Bone marrow (tissue), 2 donors: ENCODE data around the gene RALGPS1.
"Not testable (repeated sequence)": the region's sequence is repeated elsewhere in the genome, so short reads cannot be mapped to it uniquely, and the experiment has no call there.

ENCODE experiments used
- DNase-seq, 2 donors: peaks; one replicate each; lab custom pipeline; 2025; lab: John Stamatoyannopoulos, UW

Gene RALGPS1

GRCh38 chr9:127158786-127159324 lies 244.3 kb downstream of the RALGPS1 start:
- DNase-seq: no peak

- DNase-seq: no peak
These were observed 244.8 kb downstream of the RALGPS1 start for GRCh38 chr9:127159325-127159801.

GRCh38 chr9:127159949-127160610 lies 245.5 kb downstream of the RALGPS1 start:
- no peak for DNase-seq

GRCh38 chr9:127161081-127161624 lies 246.6 kb downstream of the RALGPS1 start:
- no peak for DNase-seq

- no peak for DNase-seq
These were observed 247.7 kb downstream of the RALGPS1 start for GRCh38 chr9:127162046-127162863.

- DNase-seq: no peak
These were observed 248.3 kb downstream of the RALGPS1 start for GRCh38 chr9:127162864-127163365.

DNA sequence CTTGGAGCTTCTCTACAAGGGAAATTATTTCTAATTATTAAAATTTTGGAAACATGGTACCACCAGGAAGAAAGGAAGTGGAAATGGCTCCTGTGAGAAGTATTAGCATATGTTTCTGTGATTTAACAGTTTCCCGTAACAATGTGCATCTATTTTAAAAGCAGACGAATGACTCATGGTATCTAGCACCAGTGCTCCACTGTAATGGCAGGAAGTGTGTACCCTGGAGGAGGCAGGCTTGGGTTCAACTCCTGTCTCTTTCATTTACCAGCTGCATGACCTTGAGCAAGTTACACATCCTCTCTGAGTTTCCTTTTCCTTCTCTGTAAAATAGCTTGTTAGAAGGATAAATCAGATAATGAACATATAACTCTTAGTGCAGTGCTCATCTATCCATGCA lies 248.8 kb downstream of the RALGPS1 start:
- peak in 1 of 2 donors; percentile 54 for DNase-seq

DNA sequence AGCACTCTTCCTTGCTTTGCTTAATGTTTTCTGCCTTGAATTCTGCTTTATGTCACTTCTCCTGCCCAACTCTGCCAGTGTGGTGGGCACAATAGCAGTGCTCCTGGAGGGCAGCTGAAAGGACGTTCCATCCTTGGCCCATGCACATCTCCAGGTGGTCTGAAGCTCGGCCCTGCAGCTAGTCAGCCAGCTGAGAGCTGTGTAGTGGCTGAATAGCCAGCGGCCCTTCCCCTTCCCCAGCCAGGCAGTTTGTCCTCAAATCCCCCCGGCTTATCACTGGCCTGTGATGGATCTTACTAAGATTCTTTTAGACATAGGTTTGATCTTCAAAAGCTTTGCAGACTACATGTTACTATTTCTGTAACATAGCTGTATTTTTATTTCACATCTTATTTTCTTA lies 250.5 kb downstream of the RALGPS1 start:
- DNase-seq: no peak

DNA sequence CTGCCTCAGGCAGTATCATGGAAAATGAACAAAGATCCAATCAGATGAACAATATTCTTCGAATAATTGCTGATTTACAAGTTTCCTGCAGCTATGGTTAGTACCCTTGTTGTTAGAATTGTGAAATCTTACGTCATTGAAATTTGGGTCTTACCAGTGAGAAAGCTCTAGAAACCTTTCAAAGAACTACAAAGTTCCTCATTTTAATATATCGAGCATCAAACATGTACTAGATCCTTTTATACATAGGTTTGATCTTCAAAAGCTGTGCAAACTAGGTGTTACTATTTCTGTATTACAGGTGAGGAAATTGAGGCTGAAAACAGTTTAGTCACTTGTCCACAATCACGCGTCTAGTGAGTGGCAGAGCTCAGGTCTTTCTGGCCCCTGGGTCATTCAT lies 251.5 kb downstream of the RALGPS1 start:
- no peak for DNase-seq

GRCh38 chr9:127166651-127167524 lies 252.3 kb downstream of the RALGPS1 start:
- no peak for DNase-seq

DNA sequence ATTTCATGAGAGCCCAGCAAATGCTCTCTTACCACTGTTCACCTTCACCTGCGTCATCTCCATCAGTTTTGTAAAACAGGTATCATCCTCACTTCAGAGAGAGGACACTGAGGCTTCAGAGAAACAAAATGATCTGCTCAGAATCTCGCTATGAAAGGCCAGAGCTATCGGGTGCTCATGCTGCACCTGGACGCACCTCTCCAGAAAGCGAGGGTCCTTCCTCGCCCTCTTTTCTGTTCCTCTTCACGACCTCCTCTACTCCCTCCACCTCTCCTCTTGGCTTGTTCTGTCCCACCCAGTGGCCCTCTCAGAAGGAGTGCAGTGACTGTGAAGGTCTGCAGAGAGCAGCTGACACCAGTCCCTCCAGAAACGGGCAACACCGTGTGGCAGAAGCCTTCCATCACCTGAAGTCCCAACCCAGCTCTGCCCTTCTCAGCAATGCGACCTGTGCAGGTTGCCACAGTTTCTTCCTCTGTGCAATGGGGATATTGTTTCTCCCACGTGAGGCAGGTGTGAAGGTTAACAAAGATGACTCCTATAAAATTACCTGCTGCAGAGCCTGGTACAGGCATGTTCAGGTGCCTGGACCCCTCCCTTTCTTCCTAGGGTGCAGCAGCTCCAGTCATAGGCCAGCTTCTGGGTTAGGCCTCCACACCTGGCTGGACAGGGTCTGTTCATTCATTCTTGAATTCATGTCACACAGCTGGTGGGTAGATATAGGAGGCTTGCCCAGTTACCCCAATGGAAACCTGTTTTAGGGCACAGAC lies 253.2 kb downstream of the RALGPS1 start:
- no peak for DNase-seq

DNA sequence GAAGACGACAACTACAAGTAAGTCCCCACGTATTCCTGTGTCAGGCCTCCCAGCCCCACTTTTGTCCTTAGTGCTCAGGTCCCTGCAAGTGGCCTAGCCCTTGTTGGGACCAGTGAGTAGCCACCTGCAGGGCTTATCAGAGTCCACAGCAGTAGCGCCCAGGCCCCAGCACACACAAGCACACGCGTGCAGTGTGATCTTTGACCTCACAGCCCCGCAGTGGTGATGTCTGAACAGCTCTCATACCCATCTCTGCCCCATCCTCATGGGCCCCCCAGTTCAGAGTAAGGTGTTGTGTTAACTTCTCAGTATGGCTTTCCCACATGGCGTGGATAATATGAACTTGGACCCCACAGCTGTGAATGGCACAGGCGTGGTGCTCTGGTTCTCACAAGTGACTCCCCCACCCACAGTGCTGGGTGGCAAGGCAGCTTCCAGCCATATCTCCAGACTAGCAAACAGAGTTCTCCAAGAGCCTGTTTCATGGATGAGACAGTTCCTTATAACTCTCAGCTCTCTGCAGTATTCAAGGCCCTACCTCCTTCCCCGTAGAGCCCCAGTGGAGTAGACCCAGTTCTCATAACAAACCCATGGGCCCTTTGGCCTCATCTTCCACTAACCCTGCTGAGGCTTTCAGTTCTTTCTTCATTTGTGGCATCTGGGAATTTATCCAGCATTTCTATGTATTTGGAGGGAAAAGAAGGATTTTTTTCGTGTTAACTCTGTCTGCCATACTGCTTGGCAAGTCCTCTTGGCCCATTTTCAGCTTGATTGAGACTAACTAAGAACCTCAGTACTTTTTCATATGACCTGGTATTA lies 254.4 kb downstream of the RALGPS1 start:
- DNase-seq: no peak

DNA sequence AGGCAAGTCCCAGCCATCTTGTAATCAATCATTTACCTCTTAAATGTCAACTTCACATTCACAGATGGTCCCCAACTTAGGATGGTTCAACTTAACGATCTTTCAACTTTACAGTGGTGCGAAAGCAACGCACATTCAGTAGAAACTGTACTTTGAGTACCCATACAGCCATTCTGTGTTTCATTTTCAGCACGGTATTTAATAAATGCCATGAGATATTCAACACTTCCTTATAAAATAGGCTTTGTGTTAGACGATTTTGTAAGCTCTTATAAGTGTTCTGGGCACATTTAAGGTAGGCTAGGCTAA lies 254.9 kb downstream of the RALGPS1 start:
- DNase-seq: no peak

DNA sequence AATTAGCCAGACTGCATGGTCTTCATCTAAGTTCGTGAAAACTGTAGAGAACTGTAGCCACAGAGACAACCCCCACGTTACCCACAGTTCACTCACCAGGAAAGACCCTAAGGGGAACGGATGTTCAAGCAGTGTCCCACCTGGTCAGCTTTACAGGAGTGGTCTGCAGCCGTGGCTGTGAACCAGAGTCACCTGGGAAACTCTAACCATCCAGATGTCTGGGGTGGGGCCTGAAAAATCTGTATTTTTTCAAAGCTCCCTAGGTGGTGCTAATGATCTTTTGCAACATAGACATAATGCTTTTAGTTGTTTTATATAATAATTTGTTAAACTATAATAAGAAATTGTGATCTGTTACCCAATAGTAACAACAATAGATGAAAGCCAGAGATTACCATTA lies 255.5 kb downstream of the RALGPS1 start:
- DNase-seq: no peak

DNA sequence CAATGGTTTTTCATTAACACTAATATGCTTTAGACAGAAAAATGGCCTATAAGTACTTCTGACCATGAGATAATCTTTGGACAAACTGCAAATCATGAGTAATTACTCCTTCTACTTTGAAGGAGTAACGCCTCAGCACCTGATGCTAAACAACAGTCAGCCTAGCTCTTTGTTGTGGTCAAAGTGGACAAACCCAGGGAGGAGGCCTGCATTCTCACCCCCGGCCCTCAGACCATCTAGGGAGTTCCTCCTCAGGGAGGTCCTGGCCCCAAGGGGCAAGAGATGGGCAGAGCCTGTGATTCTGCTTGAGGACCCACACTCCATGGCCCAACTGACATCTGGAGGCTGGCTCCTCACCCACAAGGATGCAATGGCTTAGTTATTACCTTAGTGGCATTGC lies 256.1 kb downstream of the RALGPS1 start:
- DNase-seq: no peak

GRCh38 chr9:127171348-127171747 lies 256.8 kb downstream of the RALGPS1 start:
- not testable (repeated sequence) for DNase-seq

DNA sequence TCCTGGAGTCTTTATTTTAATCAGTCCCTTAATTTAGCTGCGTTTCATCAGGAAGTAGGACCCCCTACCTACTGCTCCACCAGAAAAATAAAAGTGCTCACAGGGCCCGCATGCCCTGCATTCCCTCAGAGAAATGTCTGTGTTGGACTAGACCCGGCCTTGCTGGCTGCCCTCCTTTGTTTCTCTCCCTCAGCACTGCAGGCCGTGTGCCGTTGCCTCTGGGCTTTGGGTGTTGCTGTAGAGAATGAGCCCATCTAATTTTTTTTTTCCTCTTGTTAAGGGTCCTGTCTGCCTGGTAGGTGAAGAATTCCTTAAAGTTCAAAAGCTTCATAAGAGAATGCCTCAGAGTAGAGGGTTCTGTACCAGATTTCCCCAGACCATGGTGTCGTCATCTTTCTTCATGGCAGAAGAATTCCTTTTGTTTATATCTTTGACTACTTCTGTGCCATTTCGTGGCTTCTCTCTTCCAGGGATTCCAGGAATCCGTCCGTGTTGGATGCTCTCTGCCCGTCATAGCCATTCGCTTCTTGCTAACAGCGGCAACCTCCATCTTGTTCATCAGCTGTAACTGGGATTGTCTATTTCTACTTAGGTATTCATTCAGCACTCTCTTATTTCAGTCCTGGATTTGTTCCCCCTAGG lies 257.6 kb downstream of the RALGPS1 start:
- DNase-seq: no peak

- DNase-seq: no peak
These were observed 258.5 kb downstream of the RALGPS1 start for GRCh38 chr9:127173063-127173462.
